Left lung (tissue), 10 donors: Measurements from ENCODE around the gene ITIH2. TPM values are rescaled to one million over a fixed set of nuclear protein-coding genes. Genes with fewer than 3 reads are reported as not detected.
"Not testable (repeated sequence)": the region's sequence is repeated elsewhere in the genome, so short reads cannot be mapped to it uniquely, and the experiment has no call there.

Experiments
- ATAC-seq: fragments of 200-7000 bp; cut with Tn5 transposase; one replicate; pipeline ENCODE4 v1.9.1; 2020; ENCODE audit warnings: moderate library complexity
- DNase-seq, 4 donors: peaks; one replicate each; pipeline ENCODE4 v3.0.0-alpha.2; 2013 to 2020
- H3K27ac ChIP-seq, 2 donors: fragments of 200-600 bp; sonication (generic) in 1 of 2; one replicate each; pipeline versions ENCODE4 v1.5.0 to v1.8.0; 2020 to 2021
- H3K27me3 ChIP-seq, 2 donors: fragments of 200-600 bp; sonication (generic) in 1 of 2; one replicate each; pipeline versions ENCODE4 v1.5.0 to v1.8.0; 2020 to 2021
- H3K36me3 ChIP-seq, 2 donors: fragments of 200-600 bp; sonication (generic) in 1 of 2; one replicate each; pipeline versions ENCODE4 v1.5.0 to v1.8.0; 2020 to 2021
- H3K4me1 ChIP-seq, 2 donors: fragments of 200-600 bp; one replicate each; pipeline ENCODE4 v1.8.0; 2021
- H3K4me3 ChIP-seq, 2 donors: fragments of 200-600 bp; sonication (generic) in 1 of 2; one replicate each; pipeline versions ENCODE4 v1.5.0 to v1.8.0; 2020 to 2021; ENCODE audit warnings: mild to moderate bottlenecking in 1 of 2
- H3K9me3 ChIP-seq, 2 donors: fragments of 200-600 bp; sonication (generic) in 1 of 2; one replicate each; pipeline versions ENCODE4 v1.5.0 to v1.8.0; 2020 to 2021
- intact Hi-C, 2 donors: fragments of 100-400 bp; cut with DNase I; formaldehyde crosslinking; loops; one replicate each; pipeline versions ENCODE4 v1.11.2 to v1.14.2; 2022
- polyA plus RNA-seq, 6 donors: library from polyadenylated mRNA; unstranded; fragments of 120-200 nt; gene quantifications; one replicate each; pipeline ENCODE4 v1.2.1, GENCODE V29; 2013; ENCODE audit not compliant: insufficient read length in 6 of 6
- total RNA-seq, 2 donors: library from RNA; stranded (reverse); fragmentation: NEBNext Ultra II Directional; extraction: Animal tissue kit (Norgen Biotek cat#: 25700); gene quantifications; one replicate each; pipeline ENCODE4 v1.2.1, GENCODE V29; 2021
- TF ChIP-seq, protein P1 (sequence below), 2 donors: fragments of 200-600 bp; sonication (generic) in 1 of 2; IDR thresholded peaks; one replicate each; pipeline versions ENCODE4 v1.5.0 to v1.8.0; 2021; ENCODE audit warnings: antibody characterized with exemption in 2 of 2
- donor health status: DM: no; HTN: yes; CAD: no.
- donor health status: DM: no; HTN: no; CAD: no.

ITIH2 gene
- total and polyA plus RNA-seq, 8 donors: 0.55 to 2.7 (median 1.3) TPM; not detected in 1

DNA sequence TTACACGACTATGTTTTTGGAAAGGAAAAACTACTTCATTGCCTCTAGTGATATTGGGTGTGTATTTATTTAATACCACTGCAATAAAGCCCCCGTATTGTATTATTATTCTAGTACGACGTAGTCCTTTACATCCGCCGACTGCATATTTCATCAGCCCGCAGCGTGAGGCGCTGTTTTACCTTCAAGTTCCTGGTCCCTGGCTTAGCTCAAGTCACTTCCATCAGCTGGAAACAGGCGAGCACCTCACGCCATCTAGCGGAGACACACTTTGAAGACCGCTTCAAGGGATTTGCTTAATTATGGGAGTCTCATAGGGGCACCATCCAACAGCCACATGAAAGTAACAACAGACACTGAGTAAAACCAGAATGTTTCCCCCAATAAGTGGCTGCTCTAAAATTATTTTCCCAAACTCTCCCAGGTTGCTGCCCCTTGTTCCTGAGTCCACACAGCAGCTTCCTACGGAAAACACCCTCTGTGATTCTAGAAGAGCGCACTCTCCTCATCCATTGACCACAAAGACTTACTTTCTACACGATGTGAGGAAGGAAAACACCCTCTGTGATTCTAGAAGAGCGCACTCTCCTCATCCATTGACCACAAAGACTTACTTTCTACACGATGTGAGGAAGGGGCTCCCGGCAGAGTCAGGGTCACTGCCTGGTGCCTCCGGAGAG lies 15.7 kb upstream of the ITIH2 start:
- Histone ChIP-seq H3K27me3 (no peaks in the 10 kb centered on the region), H3K27ac (no peak overlapping the region), H3K4me1 (peaks cover 0 to 3% of the 10 kb centered on the region in 2 donors), H3K9me3 (peaks cover 0 to 9% of the 10 kb centered on the region in 2 donors), H3K4me3 (no peak overlapping the region), H3K36me3 (no peaks in the 10 kb centered on the region)
- ATAC-seq (peak; percentile 97), DNase-seq (peak; percentile 79 to 93 (median 82))
- intact Hi-C loops: loop anchor here (5.0 to 10.0 kb wide), 2 partner anchors 160 to 163 kb away; no protein-coding TSS in a partner anchor
- TF ChIP-seq, protein P1, sequence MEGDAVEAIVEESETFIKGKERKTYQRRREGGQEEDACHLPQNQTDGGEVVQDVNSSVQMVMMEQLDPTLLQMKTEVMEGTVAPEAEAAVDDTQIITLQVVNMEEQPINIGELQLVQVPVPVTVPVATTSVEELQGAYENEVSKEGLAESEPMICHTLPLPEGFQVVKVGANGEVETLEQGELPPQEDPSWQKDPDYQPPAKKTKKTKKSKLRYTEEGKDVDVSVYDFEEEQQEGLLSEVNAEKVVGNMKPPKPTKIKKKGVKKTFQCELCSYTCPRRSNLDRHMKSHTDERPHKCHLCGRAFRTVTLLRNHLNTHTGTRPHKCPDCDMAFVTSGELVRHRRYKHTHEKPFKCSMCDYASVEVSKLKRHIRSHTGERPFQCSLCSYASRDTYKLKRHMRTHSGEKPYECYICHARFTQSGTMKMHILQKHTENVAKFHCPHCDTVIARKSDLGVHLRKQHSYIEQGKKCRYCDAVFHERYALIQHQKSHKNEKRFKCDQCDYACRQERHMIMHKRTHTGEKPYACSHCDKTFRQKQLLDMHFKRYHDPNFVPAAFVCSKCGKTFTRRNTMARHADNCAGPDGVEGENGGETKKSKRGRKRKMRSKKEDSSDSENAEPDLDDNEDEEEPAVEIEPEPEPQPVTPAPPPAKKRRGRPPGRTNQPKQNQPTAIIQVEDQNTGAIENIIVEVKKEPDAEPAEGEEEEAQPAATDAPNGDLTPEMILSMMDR (IDR thresholded peaks at IDR 0.05): peak; percentile 75 to 80

GRCh38 chr10:7689591-7689990 lies 13.5 kb upstream of the ITIH2 start:
- Histone ChIP-seq H3K27ac (no peak overlapping the region), H3K4me1 (peaks cover 0 to 3% of the 10 kb centered on the region in 2 donors), H3K36me3 (no peaks in the 10 kb centered on the region), H3K4me3 (no peak overlapping the region), H3K9me3 (peaks cover 0 to 17% of the 10 kb centered on the region in 2 donors), H3K27me3 (no peaks in the 10 kb centered on the region)
- no peak for DNase-seq
- TF ChIP-seq, protein P1 (IDR thresholded peaks at IDR 0.05): no peak
- intact Hi-C loops: loop anchor here (5.0 to 10.0 kb wide), 2 partner anchors 162 to 165 kb away; no protein-coding TSS in a partner anchor
- ATAC-seq: no peak

DNA sequence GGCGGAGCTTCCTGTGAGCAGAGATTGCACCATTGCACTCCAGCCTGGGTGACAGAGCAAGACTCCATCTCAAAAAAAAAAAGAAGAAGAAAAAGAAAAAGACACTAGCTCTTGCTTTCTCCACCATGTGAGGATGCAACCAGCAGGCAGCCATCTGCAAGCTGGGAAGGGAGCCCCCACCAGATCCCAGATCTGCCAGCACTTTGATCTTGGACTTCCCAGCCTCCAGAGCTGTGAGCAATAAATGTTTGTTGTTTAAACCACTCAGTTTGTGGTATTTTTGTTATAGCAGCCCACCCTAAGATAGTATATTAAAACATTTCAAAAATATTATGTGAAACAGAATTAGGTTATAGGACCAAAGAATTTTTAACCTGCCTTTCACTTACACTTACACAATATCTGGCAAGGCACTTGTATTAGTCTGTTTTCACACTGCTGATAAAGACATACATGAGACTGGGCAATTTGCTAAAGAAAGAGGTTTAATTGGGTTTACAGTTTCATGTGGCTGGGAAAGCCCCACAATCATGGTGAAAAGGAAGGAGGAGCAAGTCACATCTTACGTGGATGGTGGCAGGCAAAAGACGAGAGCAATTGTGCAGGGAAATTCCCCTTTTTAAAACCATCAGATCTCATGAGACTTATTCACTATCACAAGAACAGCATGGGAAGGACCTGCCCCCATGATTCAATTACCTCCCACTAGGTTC lies 12.1 kb upstream of the ITIH2 start:
- H3K4me1 ChIP-seq, ATAC-seq, H3K36me3 ChIP-seq, DNase-seq, intact Hi-C loops, H3K27ac ChIP-seq, H3K4me3 ChIP-seq, H3K27me3 ChIP-seq: not testable (repeated sequence)
- peaks cover 0 to 17% of the 10 kb centered on the region in 2 donors for H3K9me3 ChIP-seq

GRCh38 chr10:7692368-7692767 lies 10.7 kb upstream of the ITIH2 start:
- intact Hi-C loops, DNase-seq, H3K27ac ChIP-seq, H3K36me3 ChIP-seq, H3K27me3 ChIP-seq, H3K4me3 ChIP-seq, H3K4me1 ChIP-seq, ATAC-seq: not testable (repeated sequence)
- H3K9me3 ChIP-seq: peaks cover 0 to 17% of the 10 kb centered on the region in 2 donors

GRCh38 chr10:7693194-7693593 lies 9.9 kb upstream of the ITIH2 start:
- H3K4me1 ChIP-seq, H3K36me3 ChIP-seq, intact Hi-C loops, H3K4me3 ChIP-seq, ATAC-seq, H3K27ac ChIP-seq, DNase-seq, H3K27me3 ChIP-seq: not testable (repeated sequence)
- peaks cover 0 to 17% of the 10 kb centered on the region in 2 donors for H3K9me3 ChIP-seq

GRCh38 chr10:7696545-7696944 lies 6.6 kb upstream of the ITIH2 start:
- Histone ChIP-seq H3K4me1 (no peaks in the 10 kb centered on the region), H3K9me3 (peaks cover 0 to 10% of the 10 kb centered on the region in 2 donors), H3K27ac (peak overlapping the region in 1 of 2 donors; percentile 33), H3K36me3 (no peaks in the 10 kb centered on the region), H3K27me3 (peaks cover 0 to 2% of the 10 kb centered on the region in 2 donors), H3K4me3 (no peak overlapping the region)
- TF ChIP-seq, protein P1 (IDR thresholded peaks at IDR 0.05): no peak
- DNase-seq (peak in 3 of 4 donors; percentile 5 to 82 (median 67)), ATAC-seq (peak; percentile 98)
- intact Hi-C loops: no loop called here
